Calu3 (cell line): Measurements from ENCODE around the gene RPGRIP1L. TPM values are rescaled to one million over a fixed set of nuclear protein-coding genes. Genes with fewer than 3 reads are reported as not detected.

Experiments used
- BruUV-seq: library from RNA; stranded (reverse); fragments of 400-500 nt; replicated peaks from 2 replicates; lab custom pipeline; 2021; lab: Mats Ljungman, UMichigan
- CTCF ChIA-PET: fragments of 300-600 bp; sonication (Branson Sonifier 250); formaldehyde crosslinking; loops from one replicate; lab custom pipeline; 2022; ENCODE audit warnings: antibody characterized with exemption; lab: Charles Lee
- DNase-seq: peaks from one replicate; pipeline ENCODE4 v3.0.0; 2022
- H3K27ac Mint-ChIP-seq: one replicate; pipeline ENCODE4 v1.8.0; 2022; ENCODE audit warnings: mixed read lengths; ENCODE audit not compliant: unreplicated experiment
- H3K27me3 Mint-ChIP-seq: one replicate; pipeline ENCODE4 v1.8.0; 2022; ENCODE audit warnings: mixed read lengths; ENCODE audit not compliant: unreplicated experiment
- H3K36me3 Mint-ChIP-seq: one replicate; pipeline ENCODE4 v1.8.0; 2022; ENCODE audit warnings: mild to moderate bottlenecking, moderate library complexity, mixed read lengths; ENCODE audit not compliant: insufficient read depth, unreplicated experiment
- H3K4me1 Mint-ChIP-seq: one replicate; pipeline ENCODE4 v1.8.0; 2022; ENCODE audit warnings: mild to moderate bottlenecking, low read depth, mixed read lengths; ENCODE audit not compliant: unreplicated experiment
- H3K4me3 Mint-ChIP-seq: one replicate; pipeline ENCODE4 v1.8.0; 2022; ENCODE audit warnings: mild to moderate bottlenecking, low read depth, moderate library complexity, mixed read lengths; ENCODE audit not compliant: unreplicated experiment
- H3K9me3 Mint-ChIP-seq: one replicate; pipeline ENCODE4 v1.8.0; 2022; ENCODE audit warnings: low read depth, mixed read lengths; ENCODE audit not compliant: unreplicated experiment
- intact Hi-C: fragments of 100-400 bp; cut with micrococcal nuclease; formaldehyde crosslinking; loops from one replicate; pipeline ENCODE4 v1.10.0; 2022; ENCODE audit not compliant: unreplicated experiment
- total RNA-seq: library from RNA; stranded (reverse); gene quantifications from 2 replicates; pipeline ENCODE4 v1.2.3, GENCODE V29; 2022
- TF ChIP-seq, protein P1 (sequence below): fragments of 200-600 bp; IDR thresholded peaks from one replicate; pipeline ENCODE4 v1.8.0; 2022; ENCODE audit warnings: antibody characterized with exemption; ENCODE audit not compliant: unreplicated experiment

RPGRIP1L gene
- total RNA-seq, 1 experiment from 2014 or later, result 16.6 TPM

DNA sequence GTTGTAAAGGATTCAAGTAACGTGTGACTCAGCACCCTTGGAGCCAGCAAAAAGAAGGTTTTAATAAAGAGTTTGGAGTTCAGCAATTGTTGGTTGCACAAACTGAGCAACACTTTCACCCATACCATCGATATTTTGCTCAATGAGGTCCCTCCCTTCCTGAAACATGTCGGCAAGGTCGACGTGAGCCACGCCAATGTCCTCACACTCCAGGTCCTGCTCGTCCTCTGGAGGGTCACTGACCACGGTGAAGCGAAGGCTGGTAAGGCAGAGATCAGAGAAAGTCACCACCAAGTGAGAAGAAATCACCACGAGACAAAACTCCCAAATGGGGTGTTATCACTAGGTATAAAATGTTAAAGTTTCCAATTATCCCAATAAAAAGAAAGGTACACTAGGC is 98.3 kb downstream of the RPGRIP1L start:
- CTCF ChIA-PET, result no interaction called here
- no peak for DNase-seq
- Mint-ChIP-seq H3K4me1 (no peaks in the 10 kb centered on the region), H3K27me3 (no peaks in the 10 kb centered on the region), H3K9me3 (no peaks in the 10 kb centered on the region), H3K27ac (no peak overlapping the region), H3K4me3 (no peak overlapping the region), H3K36me3 (no peaks in the 10 kb centered on the region)
- BruUV-seq, result no TSS peak
- intact Hi-C loops, result no loop called here
- TF ChIP-seq, protein P1, sequence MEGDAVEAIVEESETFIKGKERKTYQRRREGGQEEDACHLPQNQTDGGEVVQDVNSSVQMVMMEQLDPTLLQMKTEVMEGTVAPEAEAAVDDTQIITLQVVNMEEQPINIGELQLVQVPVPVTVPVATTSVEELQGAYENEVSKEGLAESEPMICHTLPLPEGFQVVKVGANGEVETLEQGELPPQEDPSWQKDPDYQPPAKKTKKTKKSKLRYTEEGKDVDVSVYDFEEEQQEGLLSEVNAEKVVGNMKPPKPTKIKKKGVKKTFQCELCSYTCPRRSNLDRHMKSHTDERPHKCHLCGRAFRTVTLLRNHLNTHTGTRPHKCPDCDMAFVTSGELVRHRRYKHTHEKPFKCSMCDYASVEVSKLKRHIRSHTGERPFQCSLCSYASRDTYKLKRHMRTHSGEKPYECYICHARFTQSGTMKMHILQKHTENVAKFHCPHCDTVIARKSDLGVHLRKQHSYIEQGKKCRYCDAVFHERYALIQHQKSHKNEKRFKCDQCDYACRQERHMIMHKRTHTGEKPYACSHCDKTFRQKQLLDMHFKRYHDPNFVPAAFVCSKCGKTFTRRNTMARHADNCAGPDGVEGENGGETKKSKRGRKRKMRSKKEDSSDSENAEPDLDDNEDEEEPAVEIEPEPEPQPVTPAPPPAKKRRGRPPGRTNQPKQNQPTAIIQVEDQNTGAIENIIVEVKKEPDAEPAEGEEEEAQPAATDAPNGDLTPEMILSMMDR, result no peak

DNA sequence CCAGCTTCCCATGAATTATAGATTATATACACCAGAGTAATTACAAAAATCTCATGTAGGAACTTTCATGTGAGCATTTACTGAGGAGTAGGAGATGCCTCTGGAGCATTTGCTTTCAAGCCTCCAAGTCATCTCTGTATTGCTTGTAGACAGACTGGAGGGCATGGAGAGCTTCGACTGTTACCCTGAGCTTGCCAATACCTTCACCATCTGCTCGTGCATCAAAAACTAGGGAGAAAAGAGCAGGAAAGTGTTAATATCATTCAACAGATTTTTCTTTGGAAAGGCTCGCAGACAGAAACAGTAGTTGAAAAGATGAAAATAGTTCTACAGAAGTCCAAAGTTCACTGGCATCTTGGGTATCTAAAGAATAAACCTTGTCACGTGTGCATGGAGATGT is 101.7 kb downstream of the RPGRIP1L start:
- H3K4me1 Mint-ChIP-seq, result no peaks in the 10 kb centered on the region
- H3K27ac Mint-ChIP-seq, result no peak overlapping the region
- no peaks in the 10 kb centered on the region for H3K9me3 Mint-ChIP-seq
- no TSS peak for BruUV-seq
- H3K27me3 Mint-ChIP-seq, result no peaks in the 10 kb centered on the region
- no peak for DNase-seq
- CTCF ChIA-PET, result no interaction called here
- no peak overlapping the region for H3K4me3 Mint-ChIP-seq
- intact Hi-C loops, result no loop called here
- H3K36me3 Mint-ChIP-seq, result no peaks in the 10 kb centered on the region
- TF ChIP-seq, protein P1, result no peak

DNA sequence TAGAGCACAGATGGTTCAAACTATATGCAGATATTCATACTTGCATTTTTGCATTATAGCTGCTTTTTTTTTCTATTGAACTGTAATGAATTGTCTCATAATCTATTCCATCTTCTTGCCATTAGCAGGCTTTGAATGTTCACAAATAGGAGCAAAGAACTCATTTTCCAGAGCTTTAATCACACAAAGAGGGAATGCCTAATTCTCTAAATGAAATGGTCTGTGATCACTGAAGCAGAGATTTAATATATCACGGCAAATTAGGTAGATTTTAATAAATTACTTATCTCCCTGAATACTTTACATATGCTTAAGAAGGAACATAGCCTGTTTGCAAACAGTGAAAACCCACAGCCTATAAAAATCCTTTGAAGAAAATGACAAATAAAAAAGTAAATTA is 103.0 kb downstream of the RPGRIP1L start:
- CTCF ChIA-PET, result no interaction called here
- Mint-ChIP-seq H3K36me3 (no peaks in the 10 kb centered on the region), H3K9me3 (peaks cover 7% of the 10 kb centered on the region), H3K27me3 (no peaks in the 10 kb centered on the region), H3K27ac (no peak overlapping the region), H3K4me1 (no peaks in the 10 kb centered on the region), H3K4me3 (no peak overlapping the region)
- TF ChIP-seq, protein P1, result no peak
- intact Hi-C loops, result no loop called here
- no TSS peak for BruUV-seq
- DNase-seq, result no peak

DNA sequence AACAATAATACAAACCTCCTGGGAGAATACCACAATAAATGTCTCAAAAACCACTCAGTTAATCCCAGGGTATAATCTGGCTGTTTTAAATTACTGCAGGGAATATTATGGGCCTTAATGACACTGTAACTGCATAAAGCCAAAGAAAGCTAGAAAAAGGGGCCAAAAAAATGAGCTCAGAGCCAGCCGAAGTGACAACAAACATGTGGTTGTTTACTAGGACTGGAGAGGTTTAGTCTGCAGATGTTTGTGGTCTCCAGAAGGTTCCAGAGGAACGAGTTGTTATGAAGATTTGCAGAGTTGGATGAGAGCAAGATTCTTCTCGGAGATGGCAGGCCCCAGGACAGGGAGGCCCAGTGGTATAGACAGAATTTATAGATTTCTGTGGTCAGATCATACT is 103.5 kb downstream of the RPGRIP1L start:
- Mint-ChIP-seq H3K27me3 (no peaks in the 10 kb centered on the region), H3K9me3 (peaks cover 12% of the 10 kb centered on the region), H3K27ac (no peak overlapping the region), H3K36me3 (no peaks in the 10 kb centered on the region), H3K4me1 (no peaks in the 10 kb centered on the region), H3K4me3 (no peak overlapping the region)
- DNase-seq, result no peak
- TF ChIP-seq, protein P1, result no peak
- intact Hi-C loops, result no loop called here
- CTCF ChIA-PET, result no interaction called here
- no TSS peak for BruUV-seq
